GM13977 (cell line): ENCODE measurements around the gene LOXL3.

Experiments
- DNase-seq: peaks from one replicate; pipeline ENCODE4 v3.0.0; 2012; ENCODE audit warnings: low spot score
- in situ Hi-C: fragments of 300-500 bp; cut with MboI; formaldehyde crosslinking; loops from one replicate; pipeline ENCODE4 v1.12.0; 2022; ENCODE audit warnings: low sequenced_read_pairs, low pct_unique_long_range_greater_than_20kb, mixed read lengths, inconsistent platforms; ENCODE audit not compliant: unreplicated experiment
- TF ChIP-seq, protein P1 (sequence below): IDR thresholded peaks from 2 replicates; pipeline ENCODE4 v1.5.1; 2012; ENCODE audit warnings: mild to moderate bottlenecking, control low read depth; ENCODE audit not compliant: insufficient read depth; ENCODE audit errors: extremely low read depth, missing control alignments

LOXL3 gene

DNA sequence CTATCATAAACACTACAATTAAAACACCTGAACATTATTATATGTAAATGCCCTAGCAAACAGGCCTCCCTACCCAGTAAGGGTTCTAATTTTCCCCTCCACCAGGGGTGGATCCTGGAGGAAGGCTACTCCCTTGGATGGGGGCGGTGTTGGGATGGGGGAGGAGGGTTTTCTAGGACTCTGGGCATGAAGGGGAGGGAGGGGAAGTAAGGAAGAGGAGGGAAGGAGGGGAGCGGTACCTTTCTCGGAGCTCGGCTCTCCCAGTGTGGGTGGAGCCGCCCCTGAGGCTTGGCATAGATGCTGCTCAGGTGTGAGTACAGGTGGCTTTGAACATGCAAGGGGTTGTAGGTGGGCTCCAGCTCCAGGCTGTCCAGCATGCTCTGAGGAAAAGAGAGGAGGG is 6.2 kb upstream of the LOXL3 start:
- TF ChIP-seq, protein P1, sequence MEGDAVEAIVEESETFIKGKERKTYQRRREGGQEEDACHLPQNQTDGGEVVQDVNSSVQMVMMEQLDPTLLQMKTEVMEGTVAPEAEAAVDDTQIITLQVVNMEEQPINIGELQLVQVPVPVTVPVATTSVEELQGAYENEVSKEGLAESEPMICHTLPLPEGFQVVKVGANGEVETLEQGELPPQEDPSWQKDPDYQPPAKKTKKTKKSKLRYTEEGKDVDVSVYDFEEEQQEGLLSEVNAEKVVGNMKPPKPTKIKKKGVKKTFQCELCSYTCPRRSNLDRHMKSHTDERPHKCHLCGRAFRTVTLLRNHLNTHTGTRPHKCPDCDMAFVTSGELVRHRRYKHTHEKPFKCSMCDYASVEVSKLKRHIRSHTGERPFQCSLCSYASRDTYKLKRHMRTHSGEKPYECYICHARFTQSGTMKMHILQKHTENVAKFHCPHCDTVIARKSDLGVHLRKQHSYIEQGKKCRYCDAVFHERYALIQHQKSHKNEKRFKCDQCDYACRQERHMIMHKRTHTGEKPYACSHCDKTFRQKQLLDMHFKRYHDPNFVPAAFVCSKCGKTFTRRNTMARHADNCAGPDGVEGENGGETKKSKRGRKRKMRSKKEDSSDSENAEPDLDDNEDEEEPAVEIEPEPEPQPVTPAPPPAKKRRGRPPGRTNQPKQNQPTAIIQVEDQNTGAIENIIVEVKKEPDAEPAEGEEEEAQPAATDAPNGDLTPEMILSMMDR, result no peak
- no peak for DNase-seq
- in situ Hi-C loops, result no loop called here

DNA sequence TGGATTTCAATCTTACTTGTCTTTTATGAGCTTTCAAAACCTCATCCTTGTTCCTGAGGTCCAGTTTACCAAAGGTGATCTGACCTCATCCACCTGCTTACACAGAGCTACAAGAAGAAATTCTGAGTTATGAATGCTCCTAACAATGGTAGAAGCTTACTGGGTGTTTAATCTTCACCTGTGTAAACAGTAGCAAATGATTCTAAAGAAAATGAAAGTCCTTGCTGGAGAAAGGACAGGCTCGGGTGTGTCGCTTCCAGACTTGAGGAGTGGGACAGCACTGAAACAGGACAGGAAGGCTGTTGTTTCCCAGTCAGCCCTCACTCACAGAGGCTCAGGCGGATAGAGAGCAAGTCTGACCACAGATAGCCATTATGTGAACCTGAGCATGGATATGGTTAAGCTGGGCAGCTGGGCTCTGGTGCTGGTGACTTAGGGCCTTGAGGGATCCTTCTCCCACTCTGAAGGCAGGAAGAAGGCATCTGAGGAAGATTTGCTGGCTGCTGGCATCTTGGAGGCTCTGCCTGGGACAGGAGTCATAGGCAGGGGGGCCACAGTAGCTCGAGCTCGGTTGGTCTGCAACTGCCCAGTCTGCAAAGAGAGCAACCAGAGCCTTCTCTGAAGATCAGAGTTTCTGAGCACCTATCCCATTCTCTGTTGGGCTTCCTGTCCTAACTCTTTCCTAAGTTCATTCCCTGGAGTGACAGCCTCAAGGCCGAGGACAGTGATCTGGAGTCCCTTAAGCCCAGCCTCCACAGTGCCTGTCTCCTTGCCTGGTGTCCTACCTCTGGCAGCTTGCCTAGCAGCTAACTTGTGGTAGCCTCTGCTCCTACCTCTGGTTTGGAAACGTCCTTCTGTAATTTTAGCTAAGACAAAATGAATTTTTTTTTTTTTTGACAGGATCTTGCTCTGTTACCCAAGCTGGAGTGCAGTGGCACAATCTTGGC is 4.8 kb upstream of the LOXL3 start:
- in situ Hi-C loops, result no loop called here
- no peak for DNase-seq
- TF ChIP-seq, protein P1, result no peak

DNA sequence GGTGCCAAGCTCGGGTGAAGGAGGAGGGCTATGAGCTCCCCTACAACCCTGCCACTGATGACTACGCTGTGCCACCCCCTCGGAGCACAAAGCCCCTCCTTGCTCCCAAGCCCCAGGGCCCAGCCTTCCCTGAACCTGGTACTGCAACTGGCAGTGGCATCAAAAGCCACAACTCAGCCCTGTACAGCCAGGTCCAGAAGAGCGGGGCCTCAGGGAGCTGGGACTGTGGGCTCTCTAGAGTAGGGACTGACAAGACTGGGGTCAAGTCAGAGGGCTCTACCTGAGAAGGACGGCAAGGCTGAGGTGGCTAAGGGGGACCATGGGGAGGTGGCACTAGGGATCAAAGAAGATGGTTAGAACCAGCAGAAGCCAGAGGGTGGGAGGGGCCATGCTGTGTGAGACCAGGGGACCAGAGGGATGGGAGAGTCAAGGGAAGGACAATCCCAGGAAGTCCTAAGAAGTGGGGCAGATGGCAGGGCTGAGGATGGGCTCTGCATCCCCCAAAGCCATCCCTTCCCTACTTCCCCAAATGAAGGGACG is 3.2 kb upstream of the LOXL3 start:
- TF ChIP-seq, protein P1, result no peak
- in situ Hi-C loops, result no loop called here
- DNase-seq, result no peak

DNA sequence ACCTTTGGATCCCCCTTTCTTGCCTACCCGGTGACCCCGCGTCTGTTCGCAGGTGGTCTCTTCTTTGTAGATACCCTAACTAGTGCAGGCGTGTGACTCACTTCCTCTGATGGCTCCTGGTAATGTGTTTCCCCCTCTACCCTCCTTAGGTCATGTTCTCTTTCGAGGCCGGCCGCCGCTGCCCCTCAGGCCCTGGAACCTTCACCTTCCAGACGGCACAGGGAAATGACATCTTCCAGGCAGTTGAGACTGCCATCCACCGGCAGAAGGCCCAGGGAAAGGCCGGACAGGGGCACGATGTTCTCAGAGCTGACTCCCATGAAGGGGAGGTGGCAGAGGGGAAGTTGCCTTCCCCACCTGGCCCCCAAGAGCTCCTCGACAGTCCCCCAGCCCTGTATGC is 2.4 kb upstream of the LOXL3 start:
- in situ Hi-C loops, result no loop called here
- DNase-seq, result no peak
- TF ChIP-seq, protein P1, result no peak

DNA sequence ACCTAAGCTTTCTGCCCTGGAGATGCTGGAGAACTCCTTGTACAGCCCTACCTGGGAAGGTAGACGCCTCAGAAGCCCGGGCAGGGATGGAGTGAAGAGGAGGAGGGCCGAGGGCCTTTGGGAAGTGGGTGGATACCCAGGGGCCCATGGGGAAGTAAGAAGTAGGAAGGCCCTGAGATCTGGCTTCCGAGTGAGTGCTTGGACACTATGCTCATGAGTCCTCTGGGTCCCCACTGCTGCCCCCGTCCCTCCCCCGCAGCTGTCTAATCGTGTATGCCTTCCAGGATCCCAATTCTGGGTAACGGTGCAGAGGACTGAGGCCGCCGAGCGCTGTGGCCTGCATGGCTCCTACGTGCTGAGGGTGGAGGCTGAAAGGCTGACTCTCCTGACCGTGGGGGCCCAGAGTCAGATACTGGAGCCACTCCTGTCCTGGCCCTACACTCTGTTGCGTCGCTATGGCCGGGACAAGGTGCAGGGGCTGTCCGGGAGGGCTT is 1.9 kb upstream of the LOXL3 start:
- DNase-seq, result no peak
- TF ChIP-seq, protein P1, result no peak
- in situ Hi-C loops, result no loop called here

DNA sequence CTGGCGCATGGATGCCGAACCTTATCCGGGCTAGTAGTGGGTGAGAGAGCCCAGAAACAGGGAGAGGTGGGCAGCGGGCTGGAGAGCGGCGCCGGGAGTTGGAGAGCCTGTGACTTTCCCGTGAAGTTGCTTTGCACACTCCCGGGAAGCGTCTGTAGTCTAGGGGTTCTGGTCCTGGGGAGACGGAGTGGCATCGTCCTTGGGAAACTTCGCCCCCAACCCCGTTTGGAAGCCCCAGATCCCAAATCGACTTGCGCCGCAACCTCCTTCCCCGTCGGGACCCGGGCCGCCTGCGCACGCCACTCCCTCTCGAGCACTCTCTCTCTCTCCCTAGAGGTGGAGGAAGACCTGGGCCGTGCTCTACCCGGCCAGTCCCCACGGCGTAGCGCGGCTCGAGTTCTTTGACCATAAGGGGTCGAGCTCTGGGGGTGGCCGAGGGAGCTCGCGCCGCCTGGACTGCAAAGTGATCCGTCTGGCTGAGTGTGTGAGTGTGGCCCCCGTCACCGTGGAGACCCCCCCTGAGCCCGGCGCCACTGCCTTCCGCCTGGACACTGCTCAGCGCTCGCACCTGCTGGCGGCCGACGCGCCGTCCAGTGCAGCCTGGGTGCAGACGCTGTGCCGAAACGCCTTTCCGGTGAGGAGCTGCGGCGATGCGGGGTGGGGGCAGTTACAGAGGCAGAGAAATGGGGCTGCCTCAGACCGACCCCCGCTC is 1.2 kb upstream of the LOXL3 start:
- TF ChIP-seq, protein P1, result no peak
- DNase-seq, result peak; percentile 70
- in situ Hi-C loops, result no loop called here
